ENCODE measurements around the gene ZNF664.

- TF ChIP-seq CTCF (IDR thresholded peaks at IDR 0.05), result no peak
- no peak for TF ChIP-seq POLR2A (IDR thresholded peaks at IDR 0.05)
Observed at GRCh38 chr12:123941000-123941399, 32.0 kb upstream of the ZNF664 start.
